Measurements from ENCODE around the gene UGT2B7. TPM values are rescaled to one million over a fixed set of nuclear protein-coding genes. Genes with fewer than 3 reads are reported as not detected.

UGT2B7 gene
- total and polyA plus RNA-seq, 2 experiments from 2014 or later: not detected

GRCh38 chr4:69073375-69073774 is 22.9 kb upstream of the UGT2B7 start:
- H3K79me2 ChIP-seq (replicated peaks; ENCODE audit: insufficient read depth): no peaks in the 10 kb centered on the region
- Mint-ChIP-seq H3K4me3 (no peak overlapping the region), H3K4me1 (no peaks in the 10 kb centered on the region), H3K9me3 (peaks cover 6% of the 10 kb centered on the region; the same call in 2 of the 3 replicates), H3K27me3 (ENCODE audit: insufficient read depth, low read depth, poor library complexity) (peaks cover 4% of the 10 kb centered on the region), H3K27ac (no peak overlapping the region), H3K36me3 (ENCODE audit: low read depth) (no peaks in the 10 kb centered on the region; the same call in 2 of the 3 replicates)
- peaks cover under 1% of the 10 kb centered on the region; the same call in 1 of the 2 replicates for H3K9me2 ChIP-seq (ENCODE audit: insufficient read depth)
- H3F3A ChIP-seq (replicated peaks; ENCODE audit: low read depth): no peaks in the 10 kb centered on the region
- no peaks in the 10 kb centered on the region for H4K20me1 ChIP-seq (replicated peaks; ENCODE audit: insufficient read depth)
- H3K4me3 ChIP-seq: no peak overlapping the region
- ATAC-seq (no peak), DNase-seq (ENCODE audit: low spot score) (no peak)
- H3K27ac ChIP-seq (ENCODE audit: low read depth): no peak overlapping the region
- no peak overlapping the region for H2AFZ ChIP-seq
- H3K4me1 ChIP-seq (ENCODE audit: insufficient read depth): no peaks in the 10 kb centered on the region
- no peaks in the 10 kb centered on the region for H3K27me3 ChIP-seq (ENCODE audit: insufficient read depth)
- no peaks in the 10 kb centered on the region for H3K36me3 ChIP-seq (ENCODE audit: insufficient read depth)
- TF ChIP-seq EZH2 (IDR thresholded peaks at IDR 0.05; ENCODE audit: low read depth, unreplicated experiment) (no peak), POLR2AphosphoS5 (IDR thresholded peaks at IDR 0.05; ENCODE audit: low read depth) (no peak), ZNF331 (CRISPR knock-in tag; IDR thresholded peaks at IDR 0.05; ENCODE audit: low read depth) (no peak), NANOG (IDR thresholded peaks at IDR 0.05; ENCODE audit: borderline replicate concordance) (no peak), EZH2phosphoT487 (IDR thresholded peaks at IDR 0.05; ENCODE audit: unreplicated experiment) (no peak), CREB1 (CRISPR knock-in tag; IDR thresholded peaks at IDR 0.05; ENCODE audit: low read depth) (no peak), JUNB (IDR thresholded peaks at IDR 0.05; ENCODE audit: unreplicated experiment) (no peak), ZNF114 (CRISPR knock-in tag; IDR thresholded peaks at IDR 0.05) (no peak), STAT1 (IDR thresholded peaks at IDR 0.05; ENCODE audit: unreplicated experiment) (no peak), ZNF462 (CRISPR knock-in tag; IDR thresholded peaks at IDR 0.05) (no peak)
- TF ChIP-seq, protein P1, sequence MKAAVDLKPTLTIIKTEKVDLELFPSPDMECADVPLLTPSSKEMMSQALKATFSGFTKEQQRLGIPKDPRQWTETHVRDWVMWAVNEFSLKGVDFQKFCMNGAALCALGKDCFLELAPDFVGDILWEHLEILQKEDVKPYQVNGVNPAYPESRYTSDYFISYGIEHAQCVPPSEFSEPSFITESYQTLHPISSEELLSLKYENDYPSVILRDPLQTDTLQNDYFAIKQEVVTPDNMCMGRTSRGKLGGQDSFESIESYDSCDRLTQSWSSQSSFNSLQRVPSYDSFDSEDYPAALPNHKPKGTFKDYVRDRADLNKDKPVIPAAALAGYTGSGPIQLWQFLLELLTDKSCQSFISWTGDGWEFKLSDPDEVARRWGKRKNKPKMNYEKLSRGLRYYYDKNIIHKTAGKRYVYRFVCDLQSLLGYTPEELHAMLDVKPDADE (IDR thresholded peaks at IDR 0.05): no peak
- TF ChIP-seq, protein P2, sequence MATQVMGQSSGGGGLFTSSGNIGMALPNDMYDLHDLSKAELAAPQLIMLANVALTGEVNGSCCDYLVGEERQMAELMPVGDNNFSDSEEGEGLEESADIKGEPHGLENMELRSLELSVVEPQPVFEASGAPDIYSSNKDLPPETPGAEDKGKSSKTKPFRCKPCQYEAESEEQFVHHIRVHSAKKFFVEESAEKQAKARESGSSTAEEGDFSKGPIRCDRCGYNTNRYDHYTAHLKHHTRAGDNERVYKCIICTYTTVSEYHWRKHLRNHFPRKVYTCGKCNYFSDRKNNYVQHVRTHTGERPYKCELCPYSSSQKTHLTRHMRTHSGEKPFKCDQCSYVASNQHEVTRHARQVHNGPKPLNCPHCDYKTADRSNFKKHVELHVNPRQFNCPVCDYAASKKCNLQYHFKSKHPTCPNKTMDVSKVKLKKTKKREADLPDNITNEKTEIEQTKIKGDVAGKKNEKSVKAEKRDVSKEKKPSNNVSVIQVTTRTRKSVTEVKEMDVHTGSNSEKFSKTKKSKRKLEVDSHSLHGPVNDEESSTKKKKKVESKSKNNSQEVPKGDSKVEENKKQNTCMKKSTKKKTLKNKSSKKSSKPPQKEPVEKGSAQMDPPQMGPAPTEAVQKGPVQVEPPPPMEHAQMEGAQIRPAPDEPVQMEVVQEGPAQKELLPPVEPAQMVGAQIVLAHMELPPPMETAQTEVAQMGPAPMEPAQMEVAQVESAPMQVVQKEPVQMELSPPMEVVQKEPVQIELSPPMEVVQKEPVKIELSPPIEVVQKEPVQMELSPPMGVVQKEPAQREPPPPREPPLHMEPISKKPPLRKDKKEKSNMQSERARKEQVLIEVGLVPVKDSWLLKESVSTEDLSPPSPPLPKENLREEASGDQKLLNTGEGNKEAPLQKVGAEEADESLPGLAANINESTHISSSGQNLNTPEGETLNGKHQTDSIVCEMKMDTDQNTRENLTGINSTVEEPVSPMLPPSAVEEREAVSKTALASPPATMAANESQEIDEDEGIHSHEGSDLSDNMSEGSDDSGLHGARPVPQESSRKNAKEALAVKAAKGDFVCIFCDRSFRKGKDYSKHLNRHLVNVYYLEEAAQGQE (IDR thresholded peaks at IDR 0.05; ENCODE audit: unreplicated experiment): no peak
- TF ChIP-seq, protein P3, sequence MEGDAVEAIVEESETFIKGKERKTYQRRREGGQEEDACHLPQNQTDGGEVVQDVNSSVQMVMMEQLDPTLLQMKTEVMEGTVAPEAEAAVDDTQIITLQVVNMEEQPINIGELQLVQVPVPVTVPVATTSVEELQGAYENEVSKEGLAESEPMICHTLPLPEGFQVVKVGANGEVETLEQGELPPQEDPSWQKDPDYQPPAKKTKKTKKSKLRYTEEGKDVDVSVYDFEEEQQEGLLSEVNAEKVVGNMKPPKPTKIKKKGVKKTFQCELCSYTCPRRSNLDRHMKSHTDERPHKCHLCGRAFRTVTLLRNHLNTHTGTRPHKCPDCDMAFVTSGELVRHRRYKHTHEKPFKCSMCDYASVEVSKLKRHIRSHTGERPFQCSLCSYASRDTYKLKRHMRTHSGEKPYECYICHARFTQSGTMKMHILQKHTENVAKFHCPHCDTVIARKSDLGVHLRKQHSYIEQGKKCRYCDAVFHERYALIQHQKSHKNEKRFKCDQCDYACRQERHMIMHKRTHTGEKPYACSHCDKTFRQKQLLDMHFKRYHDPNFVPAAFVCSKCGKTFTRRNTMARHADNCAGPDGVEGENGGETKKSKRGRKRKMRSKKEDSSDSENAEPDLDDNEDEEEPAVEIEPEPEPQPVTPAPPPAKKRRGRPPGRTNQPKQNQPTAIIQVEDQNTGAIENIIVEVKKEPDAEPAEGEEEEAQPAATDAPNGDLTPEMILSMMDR (conservative IDR thresholded peaks at IDR 0.05; ENCODE audit: low read depth in 2 of 2): no peak
- H3K4me2 ChIP-seq: no peak overlapping the region

All from GM23338 (cell line).